ENCODE measurements around the gene KANTR. TPM values are rescaled to one million over a fixed set of nuclear protein-coding genes. Genes with fewer than 3 reads are reported as not detected.

KANTR gene
- total RNA-seq, 2 donors from 2014 or later = 25.9 to 28.6 TPM

DNA sequence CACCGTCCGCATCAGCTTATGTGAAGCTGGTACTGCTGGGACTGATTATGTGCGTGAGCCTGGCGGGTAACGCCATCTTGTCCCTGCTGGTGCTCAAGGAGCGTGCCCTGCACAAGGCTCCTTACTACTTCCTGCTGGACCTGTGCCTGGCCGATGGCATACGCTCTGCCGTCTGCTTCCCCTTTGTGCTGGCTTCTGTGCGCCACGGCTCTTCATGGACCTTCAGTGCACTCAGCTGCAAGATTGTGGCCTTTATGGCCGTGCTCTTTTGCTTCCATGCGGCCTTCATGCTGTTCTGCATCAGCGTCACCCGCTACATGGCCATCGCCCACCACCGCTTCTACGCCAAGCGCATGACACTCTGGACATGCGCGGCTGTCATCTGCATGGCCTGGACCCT lies 17.3 kb upstream of the KANTR start:
- no peaks in the 10 kb centered on the region for H3K36me3 ChIP-seq
- no peak for DNase-seq (ENCODE audit: low spot score)
- no peaks in the 10 kb centered on the region for H3K9me3 ChIP-seq
- ATAC-seq (ENCODE audit: insufficient number of reproducible peaks, low FRiP score, low read depth) = no peak
- no peak overlapping the region for H3K27ac ChIP-seq
- no peaks in the 10 kb centered on the region for H3K27me3 ChIP-seq (replicated peaks; ENCODE audit: insufficient read depth)
- H3K4me1 ChIP-seq (ENCODE audit: control insufficient read depth in 1 of 2, low read depth in 2 of 2) = no peaks in the 10 kb centered on the region
- TF ChIP-seq, protein P1, sequence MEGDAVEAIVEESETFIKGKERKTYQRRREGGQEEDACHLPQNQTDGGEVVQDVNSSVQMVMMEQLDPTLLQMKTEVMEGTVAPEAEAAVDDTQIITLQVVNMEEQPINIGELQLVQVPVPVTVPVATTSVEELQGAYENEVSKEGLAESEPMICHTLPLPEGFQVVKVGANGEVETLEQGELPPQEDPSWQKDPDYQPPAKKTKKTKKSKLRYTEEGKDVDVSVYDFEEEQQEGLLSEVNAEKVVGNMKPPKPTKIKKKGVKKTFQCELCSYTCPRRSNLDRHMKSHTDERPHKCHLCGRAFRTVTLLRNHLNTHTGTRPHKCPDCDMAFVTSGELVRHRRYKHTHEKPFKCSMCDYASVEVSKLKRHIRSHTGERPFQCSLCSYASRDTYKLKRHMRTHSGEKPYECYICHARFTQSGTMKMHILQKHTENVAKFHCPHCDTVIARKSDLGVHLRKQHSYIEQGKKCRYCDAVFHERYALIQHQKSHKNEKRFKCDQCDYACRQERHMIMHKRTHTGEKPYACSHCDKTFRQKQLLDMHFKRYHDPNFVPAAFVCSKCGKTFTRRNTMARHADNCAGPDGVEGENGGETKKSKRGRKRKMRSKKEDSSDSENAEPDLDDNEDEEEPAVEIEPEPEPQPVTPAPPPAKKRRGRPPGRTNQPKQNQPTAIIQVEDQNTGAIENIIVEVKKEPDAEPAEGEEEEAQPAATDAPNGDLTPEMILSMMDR (IDR thresholded peaks at IDR 0.05) = no peak
- no peak overlapping the region for H3K4me3 ChIP-seq

DNA sequence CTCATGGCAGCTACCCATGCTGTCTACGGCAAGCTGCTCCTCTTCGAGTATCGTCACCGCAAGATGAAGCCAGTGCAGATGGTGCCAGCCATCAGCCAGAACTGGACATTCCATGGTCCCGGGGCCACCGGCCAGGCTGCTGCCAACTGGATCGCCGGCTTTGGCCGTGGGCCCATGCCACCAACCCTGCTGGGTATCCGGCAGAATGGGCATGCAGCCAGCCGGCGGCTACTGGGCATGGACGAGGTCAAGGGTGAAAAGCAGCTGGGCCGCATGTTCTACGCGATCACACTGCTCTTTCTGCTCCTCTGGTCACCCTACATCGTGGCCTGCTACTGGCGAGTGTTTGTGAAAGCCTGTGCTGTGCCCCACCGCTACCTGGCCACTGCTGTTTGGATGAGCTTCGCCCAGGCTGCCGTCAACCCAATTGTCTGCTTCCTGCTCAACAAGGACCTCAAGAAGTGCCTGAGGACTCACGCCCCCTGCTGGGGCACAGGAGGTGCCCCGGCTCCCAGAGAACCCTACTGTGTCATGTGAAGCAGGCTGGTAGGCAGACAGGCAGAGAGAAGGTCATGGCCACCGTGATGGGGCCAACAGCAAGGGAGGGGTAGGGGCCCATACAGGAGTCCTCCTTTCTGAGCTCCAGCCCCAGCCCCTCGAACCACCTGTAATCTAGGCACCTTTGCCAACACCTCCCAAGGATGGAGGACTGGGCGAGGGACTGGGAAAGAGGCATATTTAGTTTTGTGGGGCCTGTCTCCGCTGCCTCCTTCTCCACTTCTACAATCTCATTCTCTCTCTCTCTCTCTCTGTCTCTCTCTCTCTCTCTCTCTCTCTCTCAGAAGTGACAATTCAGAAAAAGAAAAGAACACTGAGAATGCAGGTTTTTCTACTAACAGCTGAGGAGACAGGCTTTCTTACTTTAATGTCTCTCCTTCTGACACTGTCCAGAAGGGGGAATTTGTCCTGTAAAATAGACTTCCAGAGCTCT lies 16.4 kb upstream of the KANTR start:
- ATAC-seq (ENCODE audit: insufficient number of reproducible peaks, low FRiP score, low read depth) (no peak), DNase-seq (ENCODE audit: low spot score) (no peak)
- no peaks in the 10 kb centered on the region for H3K36me3 ChIP-seq
- H3K27ac ChIP-seq = no peak overlapping the region
- no peaks in the 10 kb centered on the region for H3K4me1 ChIP-seq (ENCODE audit: control insufficient read depth in 1 of 2, low read depth in 2 of 2)
- TF ChIP-seq, protein P1 (IDR thresholded peaks at IDR 0.05) = no peak
- H3K9me3 ChIP-seq = no peaks in the 10 kb centered on the region
- H3K4me3 ChIP-seq = no peak overlapping the region
- H3K27me3 ChIP-seq (replicated peaks; ENCODE audit: insufficient read depth) = no peaks in the 10 kb centered on the region

DNA sequence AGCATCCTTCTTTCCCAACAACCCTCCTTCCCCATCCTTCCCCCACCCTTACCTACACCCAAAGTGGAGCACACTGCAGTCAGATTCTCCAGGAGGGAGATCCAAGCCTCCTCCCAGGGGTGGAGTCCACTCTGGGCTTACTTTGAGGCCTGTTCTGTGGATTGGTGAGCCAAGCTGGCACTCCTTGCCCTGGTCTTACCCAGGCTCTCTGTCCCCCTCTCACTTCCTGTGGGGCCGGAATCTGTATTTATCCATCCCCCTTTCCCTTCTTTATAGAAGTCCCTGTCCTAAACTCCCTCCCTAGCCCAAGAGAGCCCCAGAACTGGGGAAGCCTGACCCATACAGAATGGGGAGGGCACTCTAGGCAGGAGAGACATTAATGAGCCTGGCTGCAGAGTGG lies 15.0 kb upstream of the KANTR start:
- Histone ChIP-seq H3K4me3 (no peak overlapping the region), H3K9me3 (no peaks in the 10 kb centered on the region), H3K27ac (peak overlapping the region; percentile 30 to 43), H3K4me1 (ENCODE audit: control insufficient read depth in 1 of 2, low read depth in 2 of 2) (peaks cover 0 to 3% of the 10 kb centered on the region in 2 donors), H3K36me3 (no peaks in the 10 kb centered on the region), H3K27me3 (replicated peaks; ENCODE audit: insufficient read depth) (no peaks in the 10 kb centered on the region)
- TF ChIP-seq, protein P1 (IDR thresholded peaks at IDR 0.05) = no peak
- no peak for ATAC-seq (ENCODE audit: insufficient number of reproducible peaks, low FRiP score, low read depth)
- DNase-seq (ENCODE audit: low spot score) = no peak

DNA sequence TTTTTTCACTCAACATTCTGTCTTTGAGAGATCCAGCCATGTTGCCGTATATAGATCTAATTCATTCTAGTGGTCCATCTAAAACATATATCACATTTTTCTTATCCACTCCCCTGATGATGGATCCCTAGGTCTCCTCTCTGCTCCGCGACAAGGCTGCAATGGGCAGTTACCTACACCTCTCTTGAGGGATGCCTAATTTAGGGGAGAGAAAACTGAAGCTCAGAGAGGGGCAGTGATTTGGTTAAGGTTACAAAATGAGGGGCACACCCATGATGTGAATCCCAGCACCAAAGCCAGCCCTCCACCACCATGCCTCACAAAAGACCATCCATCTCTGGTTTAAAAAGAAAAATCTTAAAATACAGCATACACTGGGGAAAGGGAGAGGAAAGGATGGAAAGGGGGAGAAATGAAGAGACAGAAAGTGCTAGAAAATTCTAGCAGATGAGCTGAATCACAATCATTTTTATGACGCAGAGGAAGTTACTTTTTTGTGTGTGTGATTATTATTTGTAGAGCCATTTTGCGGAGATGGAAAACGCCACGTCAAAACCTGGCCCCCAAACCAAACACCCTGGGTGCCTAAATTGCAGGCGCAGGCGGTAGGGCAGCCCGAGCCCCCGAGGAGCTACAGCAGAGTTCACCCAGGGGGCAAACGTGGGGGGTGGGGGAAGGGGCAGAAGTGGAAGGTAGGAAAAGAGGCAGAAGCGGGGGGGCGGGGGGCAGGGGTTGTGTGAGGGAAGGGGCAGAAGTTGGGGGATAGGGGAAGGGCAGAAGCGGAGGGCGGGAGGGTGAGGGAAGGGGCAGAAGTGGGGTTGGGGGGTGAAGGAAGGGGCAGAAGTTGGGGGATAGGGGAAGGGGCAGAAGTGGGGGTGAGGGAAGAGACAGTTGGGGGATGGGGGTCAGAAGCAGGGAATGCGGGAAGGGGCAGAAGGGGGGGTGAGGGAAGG lies 13.0 kb upstream of the KANTR start:
- ATAC-seq (ENCODE audit: insufficient number of reproducible peaks, low FRiP score, low read depth) (no peak), DNase-seq (ENCODE audit: low spot score) (no peak)
- Histone ChIP-seq H3K9me3 (no peaks in the 10 kb centered on the region), H3K4me1 (ENCODE audit: control insufficient read depth in 1 of 2, low read depth in 2 of 2) (peaks cover 5 to 23% of the 10 kb centered on the region in 2 donors), H3K4me3 (peak overlapping the region; percentile 83), H3K27me3 (replicated peaks; ENCODE audit: insufficient read depth) (no peaks in the 10 kb centered on the region), H3K36me3 (peaks cover 11% of the 10 kb centered on the region), H3K27ac (peak overlapping the region; percentile 75 to 78)
- TF ChIP-seq, protein P1 (IDR thresholded peaks at IDR 0.05) = no peak
